Measurements from ENCODE around the gene PHACTR1. TPM values are rescaled to one million over a fixed set of nuclear protein-coding genes. Genes with fewer than 3 reads are reported as not detected.

Gene PHACTR1
- total and polyA plus RNA-seq, 9 of the 15 experiments (the other 6 are each of a cell fraction or from before 2014, with no cell fraction given) = 11.5 to 32.6 (median 22.0) TPM

DNA sequence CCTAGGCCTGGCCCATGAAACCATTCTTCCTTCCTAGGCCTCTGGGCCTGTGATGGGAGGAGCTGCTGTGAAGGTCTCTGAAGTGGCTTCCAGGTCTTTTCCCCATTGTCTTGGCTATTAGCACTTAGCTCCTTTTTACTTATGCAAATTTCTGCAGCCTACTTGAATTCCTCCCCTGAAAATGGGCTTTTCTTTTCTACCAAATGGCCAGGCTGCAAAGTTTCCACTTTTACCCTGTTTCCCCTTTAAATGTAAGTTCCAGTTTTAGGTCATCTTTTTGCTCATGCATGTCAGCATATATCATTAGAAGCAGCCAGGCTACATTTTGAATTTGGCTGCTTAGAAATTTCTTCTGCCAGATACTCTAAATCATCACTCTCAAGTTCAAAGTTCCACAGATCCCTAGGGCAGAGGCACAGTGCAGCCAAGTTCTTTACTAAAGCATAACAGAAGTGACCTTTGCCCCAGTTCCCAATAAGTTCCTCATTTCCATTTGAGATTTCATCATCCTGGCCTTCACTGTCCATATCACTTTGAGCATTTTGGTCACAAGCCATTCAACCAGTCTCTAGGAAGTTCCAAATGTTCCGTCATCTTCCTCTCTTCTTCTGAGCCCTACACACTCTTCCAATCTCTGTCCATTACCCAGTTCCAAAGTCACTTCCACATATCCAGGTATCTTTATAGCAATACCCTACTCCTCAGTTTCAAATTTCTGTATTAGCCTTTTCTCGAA lies 539.9 kb downstream of the PHACTR1 start:
- Histone ChIP-seq H3K4me1 (replicated peaks in 1 of 2; ENCODE audit: control insufficient read depth in 2 of 2, insufficient read depth in 2 of 2, low read length in 2 of 2) (peaks cover 0 to 7% of the 10 kb centered on the region in 2 experiments; a peak in 4 of 5 replicates), H3K27ac (ENCODE audit: extremely low read depth, low read depth, low read length) (no peak overlapping the region), H3K36me3 (ENCODE audit: control insufficient read depth, insufficient read depth, low read length) (no peaks in the 10 kb centered on the region), H3K27me3 (ENCODE audit: control insufficient read depth in 2 of 2, insufficient read depth in 2 of 2, low read length in 2 of 2) (no peaks in the 10 kb centered on the region; a peak in 1 of 5 replicates), H3K9ac (ENCODE audit: insufficient read depth in 1 of 2, low read depth in 2 of 2, low read length in 2 of 2) (no peak overlapping the region), H4K20me1 (replicated peaks; ENCODE audit: control insufficient read depth, insufficient read depth, low read length) (no peaks in the 10 kb centered on the region), H3K9me3 (replicated peaks; ENCODE audit: control insufficient read depth, insufficient read depth, low read depth, low read length) (no peaks in the 10 kb centered on the region), H3K4me3 (no peak overlapping the region), H2AFZ (ENCODE audit: low read depth, low read length) (no peak overlapping the region), H3K4me2 (ENCODE audit: insufficient read depth, low read length) (no peak overlapping the region), H3K79me2 (ENCODE audit: control insufficient read depth, insufficient read depth, low read length) (no peaks in the 10 kb centered on the region), H3K9me1 (ENCODE audit: control insufficient read depth, insufficient read depth, low read length) (no peaks in the 10 kb centered on the region)
- in situ Hi-C loops (cut with MboI) = no loop called here
- no TSS peak for BruUV-seq (replicated peaks)
- ATAC-seq (peak; percentile 61), DNase-seq (ENCODE audit: extremely low read depth in 1 of 4, low spot score in 3 of 4) (peak in 1 of 4 experiments; percentile 11), FAIRE-seq (no peak)
- POLR2A ChIA-PET = no interaction called here
- intact Hi-C loops (cut with micrococcal nuclease) = no loop called here
- CTCF ChIA-PET (ENCODE audit: low intra/inter-chr PET ratio) = no interaction called here
- 34% methylated on average over 2 of the region's 2 CpGs for WGBS (ENCODE audit: insufficient coverage, low coverage, missing lambda C conversion rate)
- TF ChIP-seq TAF7 (tag; IDR thresholded peaks at IDR 0.05) = peak; percentile 38; the same call in 1 of the 2 replicates
- TF ChIP-seq ZNF766 (CRISPR knock-in tag; conservative IDR thresholded peaks at IDR 0.05) = no peak
- no peak for TF ChIP-seq HMG20B (CRISPR knock-in tag; IDR thresholded peaks at IDR 0.05)
- TF ChIP-seq, protein P1, sequence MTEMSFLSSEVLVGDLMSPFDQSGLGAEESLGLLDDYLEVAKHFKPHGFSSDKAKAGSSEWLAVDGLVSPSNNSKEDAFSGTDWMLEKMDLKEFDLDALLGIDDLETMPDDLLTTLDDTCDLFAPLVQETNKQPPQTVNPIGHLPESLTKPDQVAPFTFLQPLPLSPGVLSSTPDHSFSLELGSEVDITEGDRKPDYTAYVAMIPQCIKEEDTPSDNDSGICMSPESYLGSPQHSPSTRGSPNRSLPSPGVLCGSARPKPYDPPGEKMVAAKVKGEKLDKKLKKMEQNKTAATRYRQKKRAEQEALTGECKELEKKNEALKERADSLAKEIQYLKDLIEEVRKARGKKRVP (CRISPR knock-in tag; IDR thresholded peaks at IDR 0.05) = peak; percentile 81; the same call in 1 of the 2 replicates
- TF ChIP-seq FOXK2 (conservative IDR thresholded peaks at IDR 0.05 in 1 of 2, IDR thresholded peaks at IDR 0.05 in 1 of 2; ENCODE audit: low read depth in 2 of 2) = peak in 1 of 2 experiments; percentile 36; a peak in 1 of 4 replicates
- 0 out of 2 replicates have a peak, but pooled peaks have one; percentile 14 for TF ChIP-seq PYGO2 (tag; IDR thresholded peaks at IDR 0.05)
- TF ChIP-seq JUN (IDR thresholded peaks at IDR 0.05; ENCODE audit: borderline replicate concordance, low read depth, low read length) = 0 out of 2 replicates have a peak, but pooled peaks have one; percentile 11
- no peak for TF ChIP-seq JUN (CRISPR knock-in tag; IDR thresholded peaks at IDR 0.05; ENCODE audit: borderline replicate concordance)
- TF ChIP-seq EP300 (IDR thresholded peaks at IDR 0.05; ENCODE audit: low read length) = peak; percentile 8; the same call in 1 of the 2 replicates
- TF ChIP-seq RBBP5 (IDR thresholded peaks at IDR 0.05; ENCODE audit: borderline replicate concordance, insufficient read depth, low read length, poor library complexity, severe bottlenecking) = peak; percentile 42
- peak in 1 of 2 experiments; percentile 12; a peak in 1 of 4 replicates for TF ChIP-seq RAD21 (CRISPR knock-in tag; conservative IDR thresholded peaks at IDR 0.05 in 1 of 2, IDR thresholded peaks at IDR 0.05 in 1 of 2)
- peak; percentile 53; the same call in 1 of the 2 replicates for TF ChIP-seq ZKSCAN8 (CRISPR knock-in tag; IDR thresholded peaks at IDR 0.05)
- TF ChIP-seq ZNF644 (tag; IDR thresholded peaks at IDR 0.05; ENCODE audit: low read depth) = peak; percentile 71; the same call in 1 of the 2 replicates
- 0 out of 2 replicates have a peak, but pooled peaks have one; percentile 27 for TF ChIP-seq L3MBTL2 (IDR thresholded peaks at IDR 0.05)
- TF ChIP-seq CEBPB (tag; IDR thresholded peaks at IDR 0.05) = peak; percentile 89
- TF ChIP-seq NR2C1 (IDR thresholded peaks at IDR 0.05) = peak; percentile 78; the same call in 1 of the 2 replicates
- TF ChIP-seq NR2C1 (tag; IDR thresholded peaks at IDR 0.05) = peak; percentile 90
- TF ChIP-seq HNRNPL (IDR thresholded peaks at IDR 0.05; ENCODE audit: low read depth, low read length) = no peak
- peak; percentile 51; the same call in 1 of the 2 replicates for TF ChIP-seq LEF1 (IDR thresholded peaks at IDR 0.05)
- TF ChIP-seq, protein P2, sequence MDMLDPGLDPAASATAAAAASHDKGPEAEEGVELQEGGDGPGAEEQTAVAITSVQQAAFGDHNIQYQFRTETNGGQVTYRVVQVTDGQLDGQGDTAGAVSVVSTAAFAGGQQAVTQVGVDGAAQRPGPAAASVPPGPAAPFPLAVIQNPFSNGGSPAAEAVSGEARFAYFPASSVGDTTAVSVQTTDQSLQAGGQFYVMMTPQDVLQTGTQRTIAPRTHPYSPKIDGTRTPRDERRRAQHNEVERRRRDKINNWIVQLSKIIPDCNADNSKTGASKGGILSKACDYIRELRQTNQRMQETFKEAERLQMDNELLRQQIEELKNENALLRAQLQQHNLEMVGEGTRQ (CRISPR knock-in tag; IDR thresholded peaks at IDR 0.05) = no peak
